ENCODE data around the gene SHQ1.

SHQ1 gene

GRCh38 chr3:72702997-72703396 is 145.2 kb downstream of the SHQ1 start:
- no peak for DNase-seq

GRCh38 chr3:72702390-72702789 is 145.9 kb downstream of the SHQ1 start:
- no peak for DNase-seq

GRCh38 chr3:72700106-72700505 is 148.1 kb downstream of the SHQ1 start:
- no peak for DNase-seq

- DNase-seq = no peak
Measured at GRCh38 chr3:72699631-72700030, 148.6 kb downstream of the SHQ1 start.

Data from bone marrow (tissue), 2 donors.